GM12864 (cell line): ENCODE results near the gene RAMP3.

Source experiments
- DNase-seq: peaks from one replicate; pipeline ENCODE4 v3.0.0-alpha.2; 2011; ENCODE audit warnings: low read depth
- H3K4me3 ChIP-seq: 2 replicates; pipeline ENCODE4 v1.5.1; 2011; ENCODE audit warnings: mild to moderate bottlenecking, low read depth, low read length, control low read depth
- CTCF ChIP-seq: IDR thresholded peaks from 2 replicates; pipeline ENCODE4 v1.5.1; 2011; ENCODE audit warnings: low read depth, mild to moderate bottlenecking, moderate library complexity, low read length, control low read depth, inconsistent platforms; ENCODE audit errors: missing control alignments

Gene RAMP3

GRCh38 chr7:45117582-45117981, 40.0 kb upstream of the RAMP3 start:
- no peak overlapping the region for H3K4me3 ChIP-seq
- DNase-seq = no peak

GRCh38 chr7:45118292-45118691, 39.3 kb upstream of the RAMP3 start:
- no peak for DNase-seq
- no peak overlapping the region for H3K4me3 ChIP-seq
- no peak for TF ChIP-seq CTCF

More at GRCh38 chr7:45117582-45117981, 40.0 kb upstream of the RAMP3 start:
- no peak for TF ChIP-seq CTCF

- no peak overlapping the region for H3K4me3 ChIP-seq
- DNase-seq = no peak
- TF ChIP-seq CTCF = no peak
These were observed 38.7 kb upstream of the RAMP3 start for GRCh38 chr7:45118889-45119331.

DNA sequence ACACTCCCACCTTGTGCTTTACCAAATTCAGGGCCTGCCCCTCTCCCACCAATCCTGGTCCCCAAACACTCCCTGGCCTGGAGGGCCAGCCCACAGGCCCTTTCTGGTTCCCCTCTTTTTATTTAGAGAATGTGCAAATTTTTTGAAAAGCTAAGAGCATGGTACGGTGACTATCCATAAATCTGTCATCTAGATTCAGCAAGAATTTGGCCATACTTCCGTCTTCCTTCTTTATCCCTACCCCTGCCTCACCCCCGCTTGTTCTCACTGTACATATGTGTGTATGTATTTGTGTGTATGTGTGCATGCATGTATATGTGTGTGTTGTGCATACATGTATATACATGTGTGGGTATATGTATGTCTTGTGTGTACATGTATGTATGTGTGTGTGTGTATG, 38.0 kb upstream of the RAMP3 start:
- H3K4me3 ChIP-seq = no peak overlapping the region
- DNase-seq = no peak
- TF ChIP-seq CTCF = no peak

GRCh38 chr7:45122975-45123860, 34.4 kb upstream of the RAMP3 start:
- no peak overlapping the region for H3K4me3 ChIP-seq
- TF ChIP-seq CTCF = no peak
- no peak for DNase-seq

GRCh38 chr7:45123913-45124710, 33.5 kb upstream of the RAMP3 start:
- no peak for DNase-seq
- TF ChIP-seq CTCF = no peak
- H3K4me3 ChIP-seq = no peak overlapping the region
